Trophoblast cell (in vitro differentiated cells and primary cell): Measurements from ENCODE around the gene UQCR10.

Source experiments
- DNase-seq, 2 donors: peaks; one replicate each; pipeline ENCODE4 v3.0.0-alpha.2; 2016
- H2AFZ ChIP-seq: 2 replicates; pipeline ENCODE4 v1.6.1; 2013; ENCODE audit warnings: low read length, moderate library complexity, mild to moderate bottlenecking; ENCODE audit not compliant: insufficient read depth, poor library complexity
- H2AK5ac ChIP-seq: 2 replicates; pipeline ENCODE4 v1.6.1; 2013; ENCODE audit warnings: mild to moderate bottlenecking, low read length
- H2BK120ac ChIP-seq: 2 replicates; pipeline ENCODE4 v1.6.1; 2013; ENCODE audit warnings: low read length, mild to moderate bottlenecking, moderate library complexity; ENCODE audit not compliant: insufficient read depth, poor library complexity
- H2BK12ac ChIP-seq: 2 replicates; pipeline ENCODE4 v1.6.1; 2013; ENCODE audit warnings: mild to moderate bottlenecking, low read length, moderate library complexity
- H2BK5ac ChIP-seq: 2 replicates; pipeline ENCODE4 v1.6.1; 2013; ENCODE audit warnings: low read length, low read depth, moderate library complexity, mild to moderate bottlenecking; ENCODE audit not compliant: poor library complexity
- H3K14ac ChIP-seq: 2 replicates; pipeline ENCODE4 v1.6.1; 2013; ENCODE audit warnings: mild to moderate bottlenecking, low read length
- H3K18ac ChIP-seq: 2 replicates; pipeline ENCODE4 v1.6.1; 2013; ENCODE audit warnings: mild to moderate bottlenecking, low read length
- H3K23ac ChIP-seq: 2 replicates; pipeline ENCODE4 v1.6.1; 2013; ENCODE audit warnings: low read length
- H3K27ac ChIP-seq: 2 replicates; pipeline ENCODE4 v1.5.1; 2013; ENCODE audit warnings: low read depth, mild to moderate bottlenecking, inconsistent platforms, low read length, moderate library complexity
- H3K27me3 ChIP-seq: 2 replicates; pipeline ENCODE4 v1.6.1; 2013; ENCODE audit warnings: inconsistent platforms, mild to moderate bottlenecking, low read length, moderate library complexity; ENCODE audit not compliant: insufficient read depth
- H3K36me3 ChIP-seq, 2 experiments: 1 replicate in 1 of 2; 2 replicates in 1 of 2; pipeline ENCODE4 v1.6.1; 2013; ENCODE audit warnings: low read length in 2 of 2, mild to moderate bottlenecking in 2 of 2, moderate library complexity in 1 of 2; ENCODE audit not compliant: insufficient read depth in 2 of 2, control insufficient read depth in 1 of 2
- H3K4ac ChIP-seq: 2 replicates; pipeline ENCODE4 v1.6.1; 2013; ENCODE audit warnings: low read depth, mild to moderate bottlenecking, low read length, moderate library complexity
- H3K4me1 ChIP-seq, 2 experiments: 1 replicate in 1 of 2; 2 replicates in 1 of 2; pipeline ENCODE4 v1.6.1; 2013; ENCODE audit warnings: low read length in 2 of 2, mild to moderate bottlenecking in 2 of 2, moderate library complexity in 1 of 2; ENCODE audit not compliant: insufficient read depth in 2 of 2, control insufficient read depth in 1 of 2
- H3K4me2 ChIP-seq: 2 replicates; pipeline ENCODE4 v1.6.1; 2013; ENCODE audit warnings: inconsistent platforms, mild to moderate bottlenecking, low read length, moderate library complexity
- H3K4me3 ChIP-seq: 2 replicates; pipeline ENCODE4 v1.5.1; 2013; ENCODE audit warnings: mild to moderate bottlenecking, low read depth, low read length, inconsistent platforms
- H3K79me1 ChIP-seq: one replicate; pipeline ENCODE4 v1.6.1; 2013; ENCODE audit warnings: low read length
- H3K79me2 ChIP-seq: 2 replicates; pipeline ENCODE4 v1.6.1; 2013; ENCODE audit warnings: low read length, mild to moderate bottlenecking; ENCODE audit not compliant: control insufficient read depth, insufficient read depth, poor library complexity
- H3K9ac ChIP-seq: 2 replicates; pipeline ENCODE4 v1.6.1; 2013; ENCODE audit warnings: mild to moderate bottlenecking, low read length
- H3K9me3 ChIP-seq: 2 replicates; pipeline ENCODE4 v1.6.1; 2013; ENCODE audit warnings: low read depth, mild to moderate bottlenecking, control low read depth, inconsistent platforms, low read length; ENCODE audit not compliant: insufficient read depth
- H4K12ac ChIP-seq: 2 replicates; pipeline ENCODE4 v1.6.1; 2013; ENCODE audit warnings: low read depth, mild to moderate bottlenecking, low read length, moderate library complexity
- H4K8ac ChIP-seq: 2 replicates; pipeline ENCODE4 v1.6.1; 2013; ENCODE audit warnings: low read depth, mild to moderate bottlenecking, low read length, moderate library complexity
- H4K91ac ChIP-seq: one replicate; pipeline ENCODE4 v1.6.1; 2013; ENCODE audit warnings: low read depth, mild to moderate bottlenecking, low read length, moderate library complexity
- whole genome bisulfite sequencing: extraction: QIAGEN DNeasy Blood & Tissue Kit; methylation state at CpG from one replicate; pipeline ENCODE4 v1.1.7; 2013; ENCODE audit warnings: missing lambda C conversion rate; ENCODE audit not compliant: insufficient read length, insufficient coverage; ENCODE audit errors: extremely low coverage; 5-methylcytosine and 5-hydroxymethylcytosine counted together

The UQCR10 gene

GRCh38 chr22:29724843-29725242 lies 42.3 kb upstream of the UQCR10 start:
- no peak overlapping the region for H3K23ac ChIP-seq
- no peak overlapping the region for H2BK120ac ChIP-seq
- H3K4me3 ChIP-seq, result no peak overlapping the region
- WGBS, result no CpG with 5 or more reads among the region's 8 CpGs
- no peak overlapping the region for H3K14ac ChIP-seq
- H4K12ac ChIP-seq, result no peak overlapping the region
- no peak overlapping the region for H2AK5ac ChIP-seq
- no peaks in the 10 kb centered on the region for H3K79me2 ChIP-seq
- H2AFZ ChIP-seq, result no peak overlapping the region
- no peak overlapping the region for H3K4me2 ChIP-seq
- H2BK5ac ChIP-seq, result no peak overlapping the region
- no peaks in the 10 kb centered on the region for H3K79me1 ChIP-seq
- DNase-seq, result no peak
- no peak overlapping the region for H3K4ac ChIP-seq
- no peak overlapping the region for H2BK12ac ChIP-seq
- peaks cover 4% of the 10 kb centered on the region for H3K9me3 ChIP-seq
- no peak overlapping the region for H3K18ac ChIP-seq
- H3K9ac ChIP-seq, result no peak overlapping the region
- no peak overlapping the region for H4K8ac ChIP-seq
- peaks cover 0 to 1% of the 10 kb centered on the region in 2 experiments for H3K36me3 ChIP-seq
- H3K4me1 ChIP-seq, result no peaks in the 10 kb centered on the region
- H3K27me3 ChIP-seq, result peaks cover 16% of the 10 kb centered on the region
- H4K91ac ChIP-seq, result no peak overlapping the region
- no peak overlapping the region for H3K27ac ChIP-seq

- H4K8ac ChIP-seq, result no peak overlapping the region
- WGBS, result no CpG with 5 or more reads among the region's 7 CpGs
Measured at GRCh38 chr22:29726106-29726505, 41.1 kb upstream of the UQCR10 start.

GRCh38 chr22:29726512-29727130 lies 40.5 kb upstream of the UQCR10 start:
- no peak overlapping the region for H3K4me2 ChIP-seq
- no peak overlapping the region for H3K23ac ChIP-seq
- H3K27me3 ChIP-seq, result peaks cover 2% of the 10 kb centered on the region
- no peak overlapping the region for H3K4ac ChIP-seq
- H4K91ac ChIP-seq, result no peak overlapping the region
- H4K8ac ChIP-seq, result no peak overlapping the region
- no peak overlapping the region for H2AK5ac ChIP-seq
- H3K36me3 ChIP-seq, result peaks cover 0 to 2% of the 10 kb centered on the region in 2 experiments
- peaks cover 4% of the 10 kb centered on the region for H3K9me3 ChIP-seq
- DNase-seq, result no peak
- H3K79me2 ChIP-seq, result no peaks in the 10 kb centered on the region
- no peak overlapping the region for H2BK12ac ChIP-seq
- H2BK120ac ChIP-seq, result no peak overlapping the region
- no peak overlapping the region for H3K18ac ChIP-seq
- no peak overlapping the region for H2AFZ ChIP-seq
- no peak overlapping the region for H4K12ac ChIP-seq
- H3K4me1 ChIP-seq, result no peaks in the 10 kb centered on the region
- no peak overlapping the region for H3K27ac ChIP-seq
- H2BK5ac ChIP-seq, result no peak overlapping the region
- no peak overlapping the region for H3K9ac ChIP-seq
- no CpG with 5 or more reads among the region's 15 CpGs for WGBS
- no peak overlapping the region for H3K14ac ChIP-seq
- H3K79me1 ChIP-seq, result no peaks in the 10 kb centered on the region
- no peak overlapping the region for H3K4me3 ChIP-seq

More at GRCh38 chr22:29726106-29726505, 41.1 kb upstream of the UQCR10 start:
- H2BK12ac ChIP-seq, result no peak overlapping the region
- no peak overlapping the region for H4K12ac ChIP-seq
- H3K36me3 ChIP-seq, result peaks cover 0 to 2% of the 10 kb centered on the region in 2 experiments
- no peaks in the 10 kb centered on the region for H3K79me2 ChIP-seq
- H2BK120ac ChIP-seq, result no peak overlapping the region
- H3K4me3 ChIP-seq, result no peak overlapping the region
- no peak overlapping the region for H2AFZ ChIP-seq
- no peak overlapping the region for H3K4ac ChIP-seq
- no peak overlapping the region for H3K23ac ChIP-seq
- no peak overlapping the region for H3K27ac ChIP-seq
- no peak overlapping the region for H3K18ac ChIP-seq
- no peak overlapping the region for H3K4me2 ChIP-seq
- H3K9me3 ChIP-seq, result peaks cover 4% of the 10 kb centered on the region
- no peak for DNase-seq
- H2BK5ac ChIP-seq, result no peak overlapping the region
- no peak overlapping the region for H4K91ac ChIP-seq
- H3K14ac ChIP-seq, result no peak overlapping the region
- peaks cover 6% of the 10 kb centered on the region for H3K27me3 ChIP-seq
- no peak overlapping the region for H2AK5ac ChIP-seq
- no peak overlapping the region for H3K9ac ChIP-seq
- H3K79me1 ChIP-seq, result no peaks in the 10 kb centered on the region
- H3K4me1 ChIP-seq, result no peaks in the 10 kb centered on the region

- H3K36me3 ChIP-seq, result peaks cover 0 to 2% of the 10 kb centered on the region in 2 experiments
- no peak overlapping the region for H2BK120ac ChIP-seq
Measured at GRCh38 chr22:29727131-29727523, 40.0 kb upstream of the UQCR10 start.

More at GRCh38 chr22:29727131-29727523, 40.0 kb upstream of the UQCR10 start:
- Histone ChIP-seq H3K4me2 (no peak overlapping the region), H2AFZ (no peak overlapping the region), H4K91ac (no peak overlapping the region), H2BK12ac (no peak overlapping the region), H3K9ac (no peak overlapping the region), H3K79me2 (no peaks in the 10 kb centered on the region), H3K9me3 (peaks cover 4% of the 10 kb centered on the region), H3K79me1 (no peaks in the 10 kb centered on the region), H4K8ac (no peak overlapping the region), H3K4ac (no peak overlapping the region), H3K23ac (no peak overlapping the region), H3K27ac (no peak overlapping the region), H3K4me3 (no peak overlapping the region), H2AK5ac (no peak overlapping the region), H4K12ac (no peak overlapping the region), H3K18ac (no peak overlapping the region), H3K27me3 (no peaks in the 10 kb centered on the region), H2BK5ac (no peak overlapping the region), H3K14ac (no peak overlapping the region), H3K4me1 (no peaks in the 10 kb centered on the region)
- no CpG with 5 or more reads among the region's 17 CpGs for WGBS
- peak in 1 of 2 donors; percentile 8 for DNase-seq
